K562 (cell line): ENCODE results near the gene CAMSAP2. TPM values are rescaled to one million over a fixed set of nuclear protein-coding genes. Genes with fewer than 3 reads are reported as not detected.

Experiments
- ATAC-seq: fragments of 200-7000 bp; cut with Tn5 transposase; 3 replicates; pipeline ENCODE4 v1.9.1; 2020; ENCODE audit warnings: moderate library complexity
- BruUV-seq: library from RNA; stranded (reverse); fragments of 400-500 nt; replicated peaks from 2 replicates; lab custom pipeline; 2021; lab: Mats Ljungman, UMichigan
- CTCF ChIA-PET: fragments of 300-600 bp; formaldehyde crosslinking; extraction: SDS; loops from one replicate; lab custom pipeline; 2021; ENCODE audit warnings: low intra/inter-chr PET ratio; lab: Yijun Ruan, JAX
- POLR2A ChIA-PET: fragments of 300-600, 350-650 bp; sonication (Branson Sonifier 250); formaldehyde crosslinking; extraction: SDS; loops from one replicate; lab custom pipeline; 2021; ENCODE audit warnings: antibody characterized with exemption, inconsistent platforms; lab: Yijun Ruan, JAX
- DNase-seq, 4 experiments: peaks; one replicate each; pipeline versions ENCODE4 v3.0.0 to v3.0.0-alpha.2; 2011 to 2018; ENCODE audit warnings: low spot score in 3 of 4, mixed read lengths in 3 of 4; ENCODE audit errors: extremely low read depth in 1 of 4
- FAIRE-seq: peaks from 2 replicates; lab custom pipeline; 2011; peaks lifted over from hg19 to GRCh38; lab: Jason Lieb, UNC
- H2AFZ ChIP-seq: 2 replicates; pipeline ENCODE4 v1.6.0; 2011; ENCODE audit warnings: low read depth, low read length, control low read depth, inconsistent platforms
- H3K27ac ChIP-seq: fragments of 200-600 bp; 3 replicates; pipeline ENCODE4 v1.8.0; 2011; ENCODE audit warnings: low read depth, mild to moderate bottlenecking, control low read depth, inconsistent platforms, low read length, moderate library complexity, mixed read lengths; ENCODE audit errors: extremely low read depth
- H3K27me3 ChIP-seq, 2 experiments: fragments of 300-600 bp in 1 of 2; 2 replicates in 1 of 2; 3 replicates in 1 of 2; pipeline versions ENCODE4 v1.6.0 to v1.8.0; 2011; ENCODE audit warnings: inconsistent platforms in 2 of 2, low read length in 2 of 2, mild to moderate bottlenecking in 1 of 2, mixed read lengths in 1 of 2, moderate library complexity in 1 of 2; ENCODE audit not compliant: control insufficient read depth in 2 of 2, insufficient read depth in 2 of 2
- H3K36me3 ChIP-seq: fragments of 300-600 bp; 3 replicates; pipeline ENCODE4 v1.8.0; 2011; ENCODE audit warnings: mild to moderate bottlenecking, low read length, inconsistent platforms; ENCODE audit not compliant: control insufficient read depth, insufficient read depth
- H3K4me1 ChIP-seq, 2 experiments: fragments of 200-600 bp in 1 of 2; replicated peaks in 1 of 2; 2 replicates in 1 of 2; 3 replicates in 1 of 2; pipeline versions ENCODE4 v1.5.1 to v1.8.0; 2011; ENCODE audit warnings: inconsistent platforms in 2 of 2, low read length in 2 of 2, mild to moderate bottlenecking in 1 of 2, mixed read lengths in 1 of 2, moderate library complexity in 1 of 2; ENCODE audit not compliant: control insufficient read depth in 2 of 2, insufficient read depth in 2 of 2
- H3K4me2 ChIP-seq: 2 replicates; pipeline ENCODE4 v1.6.1; 2011; ENCODE audit warnings: low read length, control low read depth, inconsistent platforms, mixed read lengths; ENCODE audit not compliant: insufficient read depth
- H3K4me3 ChIP-seq: fragments of 200-600 bp; sonication (generic), shearing (Covaris generic); 2 replicates; pipeline ENCODE4 v1.5.1; 2016; ENCODE audit warnings: control low read depth, inconsistent platforms
- H3K79me2 ChIP-seq: fragments of 200-600 bp; 3 replicates; pipeline ENCODE4 v1.8.0; 2011; ENCODE audit warnings: low read length, inconsistent platforms; ENCODE audit not compliant: control insufficient read depth, insufficient read depth
- H3K9ac ChIP-seq, 2 experiments: 2 replicates each; pipeline versions ENCODE4 v1.6.0 to v1.6.1; 2011; ENCODE audit warnings: low read depth in 2 of 2, low read length in 2 of 2, control low read depth in 1 of 2, inconsistent platforms in 1 of 2, mild to moderate bottlenecking in 1 of 2, mixed read lengths in 1 of 2; ENCODE audit not compliant: insufficient read depth in 1 of 2
- H3K9me1 ChIP-seq: one replicate; pipeline ENCODE4 v1.6.0; 2011; ENCODE audit warnings: inconsistent platforms, mild to moderate bottlenecking, low read length, moderate library complexity; ENCODE audit not compliant: control insufficient read depth, insufficient read depth
- H3K9me3 ChIP-seq: replicated peaks from 2 replicates; pipeline ENCODE4 v1.5.1; 2011; ENCODE audit warnings: low read depth, low read length, inconsistent platforms; ENCODE audit not compliant: control insufficient read depth, insufficient read depth
- H4K20me1 ChIP-seq: replicated peaks from 2 replicates; pipeline ENCODE4 v1.6.1; 2011; ENCODE audit warnings: low read length, inconsistent platforms, mixed read lengths; ENCODE audit not compliant: control insufficient read depth, insufficient read depth
- E2F3 ChIP-seq: fragments of 250-450 bp; sonication (Bioruptor Pico); IDR thresholded peaks from 2 replicates; pipeline ENCODE4 v1.4.0; 2020; ENCODE audit warnings: mild to moderate bottlenecking
- ERF ChIP-seq: fragments of 450-650 bp; formaldehyde crosslinking; IDR thresholded peaks from 2 replicates; pipeline ENCODE4 v1.4.0; 2020; ENCODE audit warnings: mild to moderate bottlenecking, mixed read lengths
- HNRNPL ChIP-seq: fragments of 200-400 bp; formaldehyde crosslinking; IDR thresholded peaks from 2 replicates; pipeline ENCODE4 v1.6.1; 2017; ENCODE audit warnings: low read depth, mild to moderate bottlenecking, low read length
- MAFK ChIP-seq: IDR thresholded peaks from 2 replicates; pipeline ENCODE4 v1.6.1; 2011; ENCODE audit warnings: low read length, improper control_type of control experiment
- MYBL2 ChIP-seq, 2 experiments: fragments of 450-650 bp in 1 of 2; sonication (generic) in 1 of 2; formaldehyde crosslinking in 1 of 2; IDR thresholded peaks; 2 replicates each; pipeline versions ENCODE4 v1.6.1 to v1.8.1; 2017 to 2022; ENCODE audit warnings: borderline replicate concordance in 1 of 2, inconsistent platforms in 1 of 2, low read depth in 1 of 2, mild to moderate bottlenecking in 1 of 2, missing genetic modification reagents in 1 of 2, moderate library complexity in 1 of 2
- RBM15 ChIP-seq: fragments of 200-400 bp; formaldehyde crosslinking; IDR thresholded peaks from 2 replicates; pipeline ENCODE4 v1.6.1; 2018; ENCODE audit warnings: mild to moderate bottlenecking, low read length, moderate library complexity; ENCODE audit not compliant: insufficient read depth
- RUNX1 ChIP-seq: sonication (generic); IDR thresholded peaks from 2 replicates; pipeline ENCODE4 v1.6.1; 2016; ENCODE audit warnings: antibody characterized with exemption, low read depth
- SNIP1 ChIP-seq: fragments of 450-650 bp; IDR thresholded peaks from 2 replicates; pipeline ENCODE4 v1.7.1; 2017; ENCODE audit warnings: low read depth, mild to moderate bottlenecking
- ZC3H4 ChIP-seq: sonication (generic); formaldehyde crosslinking; IDR thresholded peaks from 2 replicates; pipeline ENCODE4 v1.9.0; 2021; ENCODE audit warnings: missing genetic modification reagents, borderline replicate concordance
- ZKSCAN8 ChIP-seq: fragments of 200-800 bp; sonication (Bioruptor generic); IDR thresholded peaks from 2 replicates; pipeline ENCODE4 v1.6.1; 2016; ENCODE audit warnings: missing genetic modification characterization, missing compliant biosample characterization
- ZNF143 ChIP-seq: sonication (generic); formaldehyde crosslinking; IDR thresholded peaks from 2 replicates; pipeline ENCODE4 v1.9.0; 2022; ENCODE audit warnings: mild to moderate bottlenecking, missing genetic modification reagents
- in situ Hi-C: fragments of 300-500 bp; cut with MboI; formaldehyde crosslinking; loops from 4 replicates; pipeline ENCODE4 v1.15.0; 2018; ENCODE audit warnings: inconsistent platforms, mixed read lengths
- intact Hi-C: fragments of 100-400 bp; cut with micrococcal nuclease; formaldehyde crosslinking; loops from 2 replicates; pipeline ENCODE4 v1.14.2; 2022
- polyA plus RNA-seq, 8 experiments: library from polyadenylated mRNA; depleted of rRNA in 4 of 8; stranded (reverse) in 5 of 8; unstranded in 3 of 8; fragments of >200 nt; fragmentation: Nextera tagmentation in 2 of 8; fragmentation: Illumina TruSeq in 1 of 8; extraction: Ambion mirVana in 2 of 8; extraction: Trizol in 1 of 8; gene quantifications; 2 replicates each; pipeline versions ENCODE4 v1.2.1 to v1.2.3, GENCODE V29; 2011 to 2014; ENCODE audit warnings: inconsistent platforms in 1 of 8, missing spikeins in 1 of 8
- total RNA-seq, 7 experiments: library from RNA; depleted of rRNA in 6 of 7; stranded (reverse); fragments of >200 nt in 6 of 7; fragmentation: Illumina TruSeq in 2 of 7; extraction: Trizol in 2 of 7; gene quantifications; 2 replicates each; pipeline versions ENCODE4 v1.2.1 to v1.2.3, GENCODE V29; 2011 to 2021; ENCODE audit warnings: low replicate concordance in 1 of 7
- TF ChIP-seq, protein P1 (sequence below): fragments of 450-650 bp; formaldehyde crosslinking; IDR thresholded peaks from 2 replicates; pipeline ENCODE4 v1.4.0; 2020; ENCODE audit warnings: mild to moderate bottlenecking, moderate library complexity
- TF ChIP-seq, protein P2 (sequence below): sonication (generic); formaldehyde crosslinking; IDR thresholded peaks from 2 replicates; pipeline ENCODE4 v1.8.0; 2023; ENCODE audit warnings: mild to moderate bottlenecking, missing genetic modification reagents
- TF ChIP-seq, protein P3 (sequence below): fragments of 450-650 bp; IDR thresholded peaks from one replicate; pipeline ENCODE4 v1.6.1; 2018; ENCODE audit warnings: mild to moderate bottlenecking, moderate library complexity; ENCODE audit not compliant: partially characterized antibody

The CAMSAP2 gene
- total and polyA plus RNA-seq, 9 of the 15 experiments (the other 6 are each of a cell fraction or from before 2014, with no cell fraction given): 1.4 to 7.5 (median 2.7) TPM

DNA sequence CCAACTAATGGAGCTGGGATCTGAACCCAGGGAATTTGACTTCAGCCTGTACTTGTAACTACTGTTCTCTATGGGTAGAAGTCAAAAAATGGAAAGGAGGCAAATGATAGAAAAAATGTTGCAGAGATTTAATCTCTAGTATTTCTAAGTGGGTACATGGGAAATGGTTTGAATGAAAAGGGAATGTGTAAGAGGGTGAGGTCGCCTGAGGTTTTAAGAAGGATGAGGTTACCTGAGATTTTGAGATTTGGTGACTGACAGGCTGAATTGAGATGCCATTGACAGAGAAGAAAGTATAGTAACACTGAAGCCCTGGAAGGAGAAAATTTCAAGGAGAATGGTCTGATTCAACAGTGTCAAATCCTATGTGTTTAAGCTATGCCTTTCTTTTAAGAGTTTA lies 5.5 kb downstream of the CAMSAP2 start (continued):
- TF ChIP-seq, protein P1, sequence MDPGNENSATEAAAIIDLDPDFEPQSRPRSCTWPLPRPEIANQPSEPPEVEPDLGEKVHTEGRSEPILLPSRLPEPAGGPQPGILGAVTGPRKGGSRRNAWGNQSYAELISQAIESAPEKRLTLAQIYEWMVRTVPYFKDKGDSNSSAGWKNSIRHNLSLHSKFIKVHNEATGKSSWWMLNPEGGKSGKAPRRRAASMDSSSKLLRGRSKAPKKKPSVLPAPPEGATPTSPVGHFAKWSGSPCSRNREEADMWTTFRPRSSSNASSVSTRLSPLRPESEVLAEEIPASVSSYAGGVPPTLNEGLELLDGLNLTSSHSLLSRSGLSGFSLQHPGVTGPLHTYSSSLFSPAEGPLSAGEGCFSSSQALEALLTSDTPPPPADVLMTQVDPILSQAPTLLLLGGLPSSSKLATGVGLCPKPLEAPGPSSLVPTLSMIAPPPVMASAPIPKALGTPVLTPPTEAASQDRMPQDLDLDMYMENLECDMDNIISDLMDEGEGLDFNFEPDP (CRISPR knock-in tag): no peak
- no peak for TF ChIP-seq RBM15
- no peak for TF ChIP-seq HNRNPL
- no peak for TF ChIP-seq ZNF143 (CRISPR knock-in tag)
- no peak for TF ChIP-seq MAFK
- TF ChIP-seq MYBL2 (IDR thresholded peaks at IDR 0.05; ENCODE audit: low read depth): no peak
- no peak for TF ChIP-seq MYBL2 (CRISPR knock-in tag; IDR thresholded peaks at IDR 0.05; ENCODE audit: borderline replicate concordance)
- TF ChIP-seq ZKSCAN8 (CRISPR knock-in tag): no peak

DNA sequence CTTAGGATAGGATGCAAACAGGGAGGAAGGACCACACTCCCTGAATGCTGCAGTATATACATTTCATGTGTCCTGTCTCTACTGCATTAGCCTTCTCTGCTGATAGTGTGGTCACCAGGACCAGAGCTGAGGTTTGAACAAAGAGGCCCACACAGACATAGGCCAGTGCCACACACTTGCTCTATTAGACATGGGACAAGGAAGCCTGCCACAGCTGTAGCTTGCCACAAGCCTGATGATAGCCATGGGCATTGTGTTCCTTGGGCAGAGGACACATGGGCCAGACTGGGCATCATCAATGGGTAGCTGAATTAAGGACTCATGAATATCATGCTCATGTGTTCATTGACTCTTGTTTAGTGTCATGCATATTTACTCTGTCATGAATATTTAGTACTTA lies 10.4 kb downstream of the CAMSAP2 start:
- H3K79me2 ChIP-seq: no peaks in the 10 kb centered on the region
- peaks cover 0 to 4% of the 10 kb centered on the region in 2 experiments; a peak in 1 of 5 replicates for H3K4me1 ChIP-seq
- TF ChIP-seq, protein P2, sequence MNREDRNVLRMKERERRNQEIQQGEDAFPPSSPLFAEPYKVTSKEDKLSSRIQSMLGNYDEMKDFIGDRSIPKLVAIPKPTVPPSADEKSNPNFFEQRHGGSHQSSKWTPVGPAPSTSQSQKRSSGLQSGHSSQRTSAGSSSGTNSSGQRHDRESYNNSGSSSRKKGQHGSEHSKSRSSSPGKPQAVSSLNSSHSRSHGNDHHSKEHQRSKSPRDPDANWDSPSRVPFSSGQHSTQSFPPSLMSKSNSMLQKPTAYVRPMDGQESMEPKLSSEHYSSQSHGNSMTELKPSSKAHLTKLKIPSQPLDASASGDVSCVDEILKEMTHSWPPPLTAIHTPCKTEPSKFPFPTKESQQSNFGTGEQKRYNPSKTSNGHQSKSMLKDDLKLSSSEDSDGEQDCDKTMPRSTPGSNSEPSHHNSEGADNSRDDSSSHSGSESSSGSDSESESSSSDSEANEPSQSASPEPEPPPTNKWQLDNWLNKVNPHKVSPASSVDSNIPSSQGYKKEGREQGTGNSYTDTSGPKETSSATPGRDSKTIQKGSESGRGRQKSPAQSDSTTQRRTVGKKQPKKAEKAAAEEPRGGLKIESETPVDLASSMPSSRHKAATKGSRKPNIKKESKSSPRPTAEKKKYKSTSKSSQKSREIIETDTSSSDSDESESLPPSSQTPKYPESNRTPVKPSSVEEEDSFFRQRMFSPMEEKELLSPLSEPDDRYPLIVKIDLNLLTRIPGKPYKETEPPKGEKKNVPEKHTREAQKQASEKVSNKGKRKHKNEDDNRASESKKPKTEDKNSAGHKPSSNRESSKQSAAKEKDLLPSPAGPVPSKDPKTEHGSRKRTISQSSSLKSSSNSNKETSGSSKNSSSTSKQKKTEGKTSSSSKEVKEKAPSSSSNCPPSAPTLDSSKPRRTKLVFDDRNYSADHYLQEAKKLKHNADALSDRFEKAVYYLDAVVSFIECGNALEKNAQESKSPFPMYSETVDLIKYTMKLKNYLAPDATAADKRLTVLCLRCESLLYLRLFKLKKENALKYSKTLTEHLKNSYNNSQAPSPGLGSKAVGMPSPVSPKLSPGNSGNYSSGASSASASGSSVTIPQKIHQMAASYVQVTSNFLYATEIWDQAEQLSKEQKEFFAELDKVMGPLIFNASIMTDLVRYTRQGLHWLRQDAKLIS (CRISPR knock-in tag): no peak
- no peak for TF ChIP-seq E2F3 (CRISPR knock-in tag)
- no peak for TF ChIP-seq RUNX1
- TF ChIP-seq, protein P3, sequence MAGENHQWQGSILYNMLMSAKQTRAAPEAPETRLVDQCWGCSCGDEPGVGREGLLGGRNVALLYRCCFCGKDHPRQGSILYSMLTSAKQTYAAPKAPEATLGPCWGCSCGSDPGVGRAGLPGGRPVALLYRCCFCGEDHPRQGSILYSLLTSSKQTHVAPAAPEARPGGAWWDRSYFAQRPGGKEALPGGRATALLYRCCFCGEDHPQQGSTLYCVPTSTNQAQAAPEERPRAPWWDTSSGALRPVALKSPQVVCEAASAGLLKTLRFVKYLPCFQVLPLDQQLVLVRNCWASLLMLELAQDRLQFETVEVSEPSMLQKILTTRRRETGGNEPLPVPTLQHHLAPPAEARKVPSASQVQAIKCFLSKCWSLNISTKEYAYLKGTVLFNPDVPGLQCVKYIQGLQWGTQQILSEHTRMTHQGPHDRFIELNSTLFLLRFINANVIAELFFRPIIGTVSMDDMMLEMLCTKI: no peak
- TF ChIP-seq ZC3H4 (CRISPR knock-in tag): no peak
- TF ChIP-seq SNIP1: no peak
- TF ChIP-seq ERF: no peak
- TF ChIP-seq, all 486 proteins: peak for 0
- in situ Hi-C loops: no loop called here
- FAIRE-seq (no peak), ATAC-seq (no peak), DNase-seq (no peak)
- CTCF ChIA-PET: no interaction called here
- POLR2A ChIA-PET: interaction anchor here (1.0 kb wide), 1 partner anchor 19 kb away, joined by 3 read pairs; no protein-coding TSS in a partner anchor
- Histone ChIP-seq H3K4me2 (no peak overlapping the region), H3K4me3 (no peak overlapping the region), H2AFZ (no peak overlapping the region), H3K9me1 (no peaks in the 10 kb centered on the region), H3K27ac (no peak overlapping the region), H3K27me3 (no peaks in the 10 kb centered on the region), H3K9ac (no peak overlapping the region), H3K9me3 (no peaks in the 10 kb centered on the region), H4K20me1 (no peaks in the 10 kb centered on the region), H3K36me3 (no peaks in the 10 kb centered on the region; the same call in 2 of the 3 replicates)
- BruUV-seq: no TSS peak
- intact Hi-C loops: no loop called here
